Loucy (cell line): ENCODE data around the gene OR4D6.
"Not testable (repeated sequence)": the region's sequence is repeated elsewhere in the genome, so short reads cannot be mapped to it uniquely, and the experiment has no call there.

Source experiments
- EZH2phosphoT487 ChIP-seq: fragments of 200-600 bp; IDR thresholded peaks from 2 replicates; pipeline ENCODE4 v1.6.1; 2018; ENCODE audit warnings: antibody characterized with exemption, mild to moderate bottlenecking, moderate library complexity, borderline replicate concordance
- TF ChIP-seq, protein P1 (sequence below): fragments of 200-600 bp; sonication (generic); conservative IDR thresholded peaks from 2 replicates; pipeline ENCODE4 v1.5.1; 2014; ENCODE audit warnings: mild to moderate bottlenecking, antibody characterized with exemption, low read length

- TF ChIP-seq, protein P1, sequence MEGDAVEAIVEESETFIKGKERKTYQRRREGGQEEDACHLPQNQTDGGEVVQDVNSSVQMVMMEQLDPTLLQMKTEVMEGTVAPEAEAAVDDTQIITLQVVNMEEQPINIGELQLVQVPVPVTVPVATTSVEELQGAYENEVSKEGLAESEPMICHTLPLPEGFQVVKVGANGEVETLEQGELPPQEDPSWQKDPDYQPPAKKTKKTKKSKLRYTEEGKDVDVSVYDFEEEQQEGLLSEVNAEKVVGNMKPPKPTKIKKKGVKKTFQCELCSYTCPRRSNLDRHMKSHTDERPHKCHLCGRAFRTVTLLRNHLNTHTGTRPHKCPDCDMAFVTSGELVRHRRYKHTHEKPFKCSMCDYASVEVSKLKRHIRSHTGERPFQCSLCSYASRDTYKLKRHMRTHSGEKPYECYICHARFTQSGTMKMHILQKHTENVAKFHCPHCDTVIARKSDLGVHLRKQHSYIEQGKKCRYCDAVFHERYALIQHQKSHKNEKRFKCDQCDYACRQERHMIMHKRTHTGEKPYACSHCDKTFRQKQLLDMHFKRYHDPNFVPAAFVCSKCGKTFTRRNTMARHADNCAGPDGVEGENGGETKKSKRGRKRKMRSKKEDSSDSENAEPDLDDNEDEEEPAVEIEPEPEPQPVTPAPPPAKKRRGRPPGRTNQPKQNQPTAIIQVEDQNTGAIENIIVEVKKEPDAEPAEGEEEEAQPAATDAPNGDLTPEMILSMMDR: not testable (repeated sequence)
- TF ChIP-seq EZH2phosphoT487: not testable (repeated sequence)
Measured at GRCh38 chr11:59445624-59446023, 11.1 kb upstream of the OR4D6 start.
